Brain microvascular endothelial cell (primary cell): ENCODE measurements around the gene TENM3.

Experiments
- DNase-seq: peaks from one replicate; pipeline ENCODE4 v3.0.0-alpha.2; 2020
- H3K27ac ChIP-seq: fragments of 250-450 bp; sonication (Bioruptor Pico); 2 replicates; pipeline ENCODE4 v1.5.1; 2020; ENCODE audit warnings: mild to moderate bottlenecking, moderate library complexity
- H3K27me3 ChIP-seq: fragments of 250-450 bp; sonication (Bioruptor Pico); replicated peaks from 2 replicates; pipeline ENCODE4 v1.5.1; 2020; ENCODE audit warnings: mild to moderate bottlenecking
- H3K36me3 ChIP-seq: fragments of 250-450 bp; sonication (Bioruptor Pico); replicated peaks from 2 replicates; pipeline ENCODE4 v1.5.1; 2020; ENCODE audit warnings: mild to moderate bottlenecking
- H3K4me3 ChIP-seq: 2 replicates; pipeline ENCODE4 v1.5.1; 2011; ENCODE audit warnings: low read depth, mild to moderate bottlenecking, control low read depth, low read length, moderate library complexity
- CTCF ChIP-seq: IDR thresholded peaks from 2 replicates; pipeline ENCODE4 v1.5.1; 2011; ENCODE audit warnings: low read depth, mild to moderate bottlenecking, moderate library complexity, low read length, control low read depth, inconsistent platforms; ENCODE audit errors: missing control alignments
- in situ Hi-C: cut with HindIII; loops from 2 replicates; pipeline ENCODE4 v1.10.0; 2017; ENCODE audit warnings: low sequenced_read_pairs, low pct_ligation_motif_present

TENM3 gene

GRCh38 chr4:182754895-182755294 is 511.7 kb downstream of the TENM3 start:
- DNase-seq: no peak
- TF ChIP-seq CTCF: no peak
- Histone ChIP-seq H3K4me3 (no peak overlapping the region), H3K27ac (no peak overlapping the region), H3K36me3 (no peaks in the 10 kb centered on the region), H3K27me3 (no peaks in the 10 kb centered on the region)
- in situ Hi-C loops: no loop called here

GRCh38 chr4:182756161-182756690 is 513.0 kb downstream of the TENM3 start:
- no peak overlapping the region for H3K27ac ChIP-seq
- TF ChIP-seq CTCF: no peak
- in situ Hi-C loops: no loop called here
- H3K27me3 ChIP-seq: no peaks in the 10 kb centered on the region
- H3K36me3 ChIP-seq: no peaks in the 10 kb centered on the region
- DNase-seq: no peak
- no peak overlapping the region for H3K4me3 ChIP-seq

- Histone ChIP-seq H3K4me3 (no peak overlapping the region), H3K36me3 (no peaks in the 10 kb centered on the region), H3K27ac (no peak overlapping the region), H3K27me3 (no peaks in the 10 kb centered on the region)
- in situ Hi-C loops: no loop called here
- TF ChIP-seq CTCF: no peak
- DNase-seq: no peak
Measured at GRCh38 chr4:182758273-182758672, 515.1 kb downstream of the TENM3 start.

GRCh38 chr4:182760551-182761043 is 517.4 kb downstream of the TENM3 start:
- in situ Hi-C loops: no loop called here
- no peak overlapping the region for H3K4me3 ChIP-seq
- no peak for TF ChIP-seq CTCF
- DNase-seq: no peak
- H3K36me3 ChIP-seq: no peaks in the 10 kb centered on the region
- no peak overlapping the region for H3K27ac ChIP-seq
- no peaks in the 10 kb centered on the region for H3K27me3 ChIP-seq

- Histone ChIP-seq H3K27me3 (no peaks in the 10 kb centered on the region), H3K4me3 (no peak overlapping the region), H3K36me3 (no peaks in the 10 kb centered on the region), H3K27ac (no peak overlapping the region)
- no peak for DNase-seq
- TF ChIP-seq CTCF: no peak
- in situ Hi-C loops: no loop called here
Measured at GRCh38 chr4:182764137-182764536, 520.9 kb downstream of the TENM3 start.

- H3K36me3 ChIP-seq: no peaks in the 10 kb centered on the region
- no peak for TF ChIP-seq CTCF
- H3K4me3 ChIP-seq: no peak overlapping the region
- no peak for DNase-seq
- H3K27me3 ChIP-seq: no peaks in the 10 kb centered on the region
- in situ Hi-C loops: no loop called here
- no peak overlapping the region for H3K27ac ChIP-seq
Measured at GRCh38 chr4:182764642-182765041, 521.4 kb downstream of the TENM3 start.
